HCT116 (cell line): Measurements from ENCODE around the gene CALD1. TPM values are rescaled to one million over a fixed set of nuclear protein-coding genes. Genes with fewer than 3 reads are reported as not detected.

ENCODE experiments used
- ATAC-seq: fragments of 200-7000 bp; cut with Tn5 transposase; 2 replicates; pipeline ENCODE4 v1.9.1; 2020; ENCODE audit warnings: mild to moderate bottlenecking, moderate library complexity
- BruUV-seq: library from RNA; stranded (reverse); fragments of 400-500 nt; replicated peaks from 2 replicates; lab custom pipeline; 2021; lab: Mats Ljungman, UMichigan
- CTCF ChIA-PET: fragments of 300-600 bp; sonication (Branson Sonifier 250); formaldehyde crosslinking; loops from one replicate; lab custom pipeline; 2021; ENCODE audit warnings: antibody characterized with exemption; lab: Charles Lee
- POLR2A ChIA-PET: fragments of 300-600, 350-600 bp; sonication (Branson Sonifier 250); formaldehyde crosslinking; loops from one replicate; lab custom pipeline; 2021; ENCODE audit warnings: antibody characterized with exemption; lab: Charles Lee
- RAD21 ChIA-PET, 2 experiments: fragments of 300-600 bp; sonication (Branson Sonifier 250); formaldehyde crosslinking; loops; one replicate each; lab custom pipeline; 2023; ENCODE audit warnings: low total read pairs in 2 of 2; ENCODE audit not compliant: uncharacterized antibody in 2 of 2, unreplicated experiment in 2 of 2, low non-redundant PET in 1 of 2; lab: Charles Lee
- DNase-seq: peaks from one replicate; pipeline ENCODE4 v3.0.0-alpha.2; 2010; ENCODE audit warnings: low read depth, low spot score
- H2AFZ ChIP-seq: fragments of 200-600 bp; shearing (Covaris generic), sonication (generic); 2 replicates; pipeline ENCODE4 v1.6.1; 2017; ENCODE audit warnings: low read depth, mixed run types, mixed read lengths, antibody characterized with exemption, low read length; ENCODE audit not compliant: poor library complexity, severe bottlenecking
- H3K27ac ChIP-seq: 2 replicates; pipeline ENCODE4 v1.5.1; 2012; ENCODE audit warnings: low read depth, low read length
- H3K27me3 ChIP-seq: fragments of 200-600 bp; sonication (generic); 2 replicates; pipeline ENCODE4 v1.6.1; 2016; ENCODE audit warnings: mixed run types, low read length, mixed read lengths; ENCODE audit not compliant: insufficient read depth
- H3K36me3 ChIP-seq, 2 experiments: fragments of 200-500 bp in 1 of 2; fragments of 200-600 bp in 1 of 2; sonication (Bioruptor generic) in 1 of 2; sonication (generic) in 1 of 2; 2 replicates each; pipeline versions ENCODE4 v1.5.1 to v1.6.1; 2014 to 2016; ENCODE audit warnings: low read length in 2 of 2, inconsistent platforms in 1 of 2, mixed read lengths in 1 of 2, mixed run types in 1 of 2; ENCODE audit not compliant: insufficient read depth in 2 of 2, control insufficient read depth in 1 of 2
- H3K4me1 ChIP-seq, 2 experiments: fragments of 200-600 bp in 1 of 2; sonication (generic) in 1 of 2; 2 replicates each; pipeline versions ENCODE4 v1.5.1 to v1.6.1; 2012 to 2017; ENCODE audit warnings: low read length in 2 of 2, inconsistent platforms in 1 of 2, mild to moderate bottlenecking in 1 of 2, mixed read lengths in 1 of 2, mixed run types in 1 of 2, moderate library complexity in 1 of 2; ENCODE audit not compliant: insufficient read depth in 2 of 2, control insufficient read depth in 1 of 2
- H3K4me2 ChIP-seq: fragments of 200-600 bp; sonication (generic); 2 replicates; pipeline ENCODE4 v1.6.1; 2017; ENCODE audit warnings: mixed run types, low read length, mixed read lengths
- H3K4me3 ChIP-seq, 2 experiments: fragments of 200-600 bp in 1 of 2; sonication (generic) in 1 of 2; replicated peaks in 1 of 2; 2 replicates each; pipeline ENCODE4 v1.5.1; 2011 to 2016; ENCODE audit warnings: low read length in 2 of 2, control low read depth in 1 of 2, low read depth in 1 of 2, mild to moderate bottlenecking in 1 of 2, mixed read lengths in 1 of 2, mixed run types in 1 of 2
- H3K79me2 ChIP-seq: fragments of 200-600 bp; sonication (generic); 2 replicates; pipeline ENCODE4 v1.6.1; 2017; ENCODE audit warnings: mild to moderate bottlenecking, mixed run types, low read length, moderate library complexity, mixed read lengths; ENCODE audit not compliant: insufficient read depth
- H3K9ac ChIP-seq: fragments of 200-600 bp; sonication (generic); 2 replicates; pipeline ENCODE4 v1.6.1; 2016; ENCODE audit warnings: low read length, mixed read lengths
- H3K9me2 ChIP-seq: fragments of 200-600 bp; sonication (generic), shearing (Covaris generic); 2 replicates; pipeline ENCODE4 v1.6.1; 2017; ENCODE audit warnings: mixed run types, mild to moderate bottlenecking, moderate library complexity; ENCODE audit not compliant: insufficient read depth
- H3K9me3 ChIP-seq, 2 experiments: fragments of 200-500 bp in 1 of 2; fragments of 200-600 bp in 1 of 2; sonication (Bioruptor generic) in 1 of 2; sonication (generic) in 1 of 2; 2 replicates each; pipeline ENCODE4 v1.6.1; 2014 to 2017; ENCODE audit warnings: low read length in 2 of 2, mixed read lengths in 2 of 2, inconsistent platforms in 1 of 2, low read depth in 1 of 2, mild to moderate bottlenecking in 1 of 2, mixed run types in 1 of 2, moderate library complexity in 1 of 2; ENCODE audit not compliant: control insufficient read depth in 1 of 2, insufficient read depth in 1 of 2
- H4K20me1 ChIP-seq: fragments of 200-600 bp; sonication (generic), shearing (Covaris generic); 2 replicates; pipeline ENCODE4 v1.6.1; 2017; ENCODE audit warnings: mixed run types, mild to moderate bottlenecking, moderate library complexity; ENCODE audit not compliant: insufficient read depth
- CTCF ChIP-seq, 3 experiments: fragments of 200-600 bp in 1 of 3; sonication (generic) in 1 of 3; IDR thresholded peaks in 2 of 3; conservative IDR thresholded peaks in 1 of 3; 2 replicates each; pipeline ENCODE4 v1.5.1; 2012 to 2017; ENCODE audit warnings: low read depth in 2 of 3, low read length in 2 of 3, antibody characterized with exemption in 1 of 3, borderline replicate concordance in 1 of 3, control low read depth in 1 of 3, mild to moderate bottlenecking in 1 of 3, mixed read lengths in 1 of 3, mixed run types in 1 of 3, moderate library complexity in 1 of 3; ENCODE audit not compliant: insufficient read depth in 1 of 3
- ELF1 ChIP-seq: IDR thresholded peaks from 2 replicates; pipeline ENCODE4 v1.6.1; 2012; ENCODE audit warnings: low read depth, borderline replicate concordance
- FOSL1 ChIP-seq: IDR thresholded peaks from 2 replicates; pipeline ENCODE4 v1.6.1; 2012; ENCODE audit warnings: low read depth
- SP1 ChIP-seq: IDR thresholded peaks from 2 replicates; pipeline ENCODE4 v1.6.1; 2012; ENCODE audit warnings: low read depth
- intact Hi-C: fragments of 100-400 bp; cut with micrococcal nuclease; formaldehyde crosslinking; loops from 2 replicates; pipeline ENCODE4 v1.10.0; 2022
- total RNA-seq: library from RNA; stranded (reverse); gene quantifications from one replicate; pipeline ENCODE4 v1.2.1, GENCODE V29; 2021; ENCODE audit not compliant: unreplicated experiment

Gene CALD1
- total RNA-seq, 1 experiment from 2014 or later, result 66.8 TPM

- DNase-seq (no peak), ATAC-seq (no peak)
- TF ChIP-seq FOSL1, result no peak
- no TSS peak for BruUV-seq
- H3K4me3 ChIP-seq, result no peak overlapping the region
- no peaks in the 10 kb centered on the region for H3K79me2 ChIP-seq
- H3K27me3 ChIP-seq, result no peaks in the 10 kb centered on the region
- no peaks in the 10 kb centered on the region for H3K36me3 ChIP-seq
- no peak overlapping the region for H3K4me2 ChIP-seq
- no peaks in the 10 kb centered on the region for H3K4me1 ChIP-seq
- H3K9ac ChIP-seq, result no peak overlapping the region
- no peaks in the 10 kb centered on the region for H3K9me3 ChIP-seq
- H2AFZ ChIP-seq, result no peak overlapping the region
- no peaks in the 10 kb centered on the region for H4K20me1 ChIP-seq
- no peaks in the 10 kb centered on the region for H3K9me2 ChIP-seq
- no peak overlapping the region for H3K27ac ChIP-seq
- POLR2A ChIA-PET, result no interaction called here
- CTCF ChIA-PET, result interaction anchor here (1.5 to 2.3 kb wide), 3 partner anchors 185 to 309 kb away, joined by 4 to 11 read pairs (median 5); no protein-coding TSS in a partner anchor
- intact Hi-C loops, result loop anchor here (5.0 to 10.0 kb wide), 2 partner anchors 65 to 507 kb away; no protein-coding TSS in a partner anchor
- RAD21 ChIA-PET, result no interaction called here
Observed at GRCh38 chr7:134941952-134942351, 162.5 kb downstream of the CALD1 start.

GRCh38 chr7:134942690-134943466 lies 163.4 kb downstream of the CALD1 start:
- no peak for ATAC-seq
- no peak overlapping the region for H2AFZ ChIP-seq
- no peak overlapping the region for H3K4me3 ChIP-seq
- POLR2A ChIA-PET, result no interaction called here
- RAD21 ChIA-PET, result interaction anchor here in 1 of 2 experiments (0.6 kb wide), 1 partner anchor 323 kb away, joined by 4 read pairs; no protein-coding TSS in a partner anchor
- no peaks in the 10 kb centered on the region for H3K79me2 ChIP-seq
- H3K9me2 ChIP-seq, result no peaks in the 10 kb centered on the region
- H3K36me3 ChIP-seq, result no peaks in the 10 kb centered on the region; a peak in 1 of 4 replicates
- no peaks in the 10 kb centered on the region for H3K27me3 ChIP-seq
- intact Hi-C loops, result loop anchor here (1.0 to 10.0 kb wide), 3 partner anchors 66 to 508 kb away; no protein-coding TSS in a partner anchor
- H4K20me1 ChIP-seq, result no peaks in the 10 kb centered on the region
- CTCF ChIA-PET, result interaction anchor here (0.6 to 2.4 kb wide), 10 partner anchors 9 to 310 kb away, joined by 3 to 11 read pairs (median 4); no protein-coding TSS in a partner anchor
- H3K27ac ChIP-seq, result no peak overlapping the region
- no peaks in the 10 kb centered on the region for H3K4me1 ChIP-seq
- no peak for TF ChIP-seq CTCF (IDR thresholded peaks at IDR 0.05 in 2 of 3, conservative IDR thresholded peaks at IDR 0.05 in 1 of 3; ENCODE audit: borderline replicate concordance in 1 of 3, insufficient read depth in 1 of 3, low read depth in 2 of 3, low read length in 2 of 3)
- no peak for TF ChIP-seq ELF1
- TF ChIP-seq SP1, result no peak
- TF ChIP-seq, all 23 proteins: peak for 0
- no peaks in the 10 kb centered on the region for H3K9me3 ChIP-seq
- no TSS peak for BruUV-seq
- no peak for DNase-seq
- no peak overlapping the region for H3K9ac ChIP-seq
- H3K4me2 ChIP-seq, result no peak overlapping the region
